ENCODE results near the gene ADGRL3.

- TF ChIP-seq EP300 (IDR thresholded peaks at IDR 0.05) (no peak), POLR2A (IDR thresholded peaks at IDR 0.05) (no peak), POLR2AphosphoS5 (IDR thresholded peaks at IDR 0.05) (no peak)
- TF ChIP-seq, protein P1, sequence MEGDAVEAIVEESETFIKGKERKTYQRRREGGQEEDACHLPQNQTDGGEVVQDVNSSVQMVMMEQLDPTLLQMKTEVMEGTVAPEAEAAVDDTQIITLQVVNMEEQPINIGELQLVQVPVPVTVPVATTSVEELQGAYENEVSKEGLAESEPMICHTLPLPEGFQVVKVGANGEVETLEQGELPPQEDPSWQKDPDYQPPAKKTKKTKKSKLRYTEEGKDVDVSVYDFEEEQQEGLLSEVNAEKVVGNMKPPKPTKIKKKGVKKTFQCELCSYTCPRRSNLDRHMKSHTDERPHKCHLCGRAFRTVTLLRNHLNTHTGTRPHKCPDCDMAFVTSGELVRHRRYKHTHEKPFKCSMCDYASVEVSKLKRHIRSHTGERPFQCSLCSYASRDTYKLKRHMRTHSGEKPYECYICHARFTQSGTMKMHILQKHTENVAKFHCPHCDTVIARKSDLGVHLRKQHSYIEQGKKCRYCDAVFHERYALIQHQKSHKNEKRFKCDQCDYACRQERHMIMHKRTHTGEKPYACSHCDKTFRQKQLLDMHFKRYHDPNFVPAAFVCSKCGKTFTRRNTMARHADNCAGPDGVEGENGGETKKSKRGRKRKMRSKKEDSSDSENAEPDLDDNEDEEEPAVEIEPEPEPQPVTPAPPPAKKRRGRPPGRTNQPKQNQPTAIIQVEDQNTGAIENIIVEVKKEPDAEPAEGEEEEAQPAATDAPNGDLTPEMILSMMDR (IDR thresholded peaks at IDR 0.05), result no peak
These were observed 205.2 kb downstream of the ADGRL3 start for GRCh38 chr4:61405307-61405706.

Measured in suprapubic skin (tissue), 4 donors.